H1 (cell line): ENCODE measurements around the gene PRR14L. TPM values are rescaled to one million over a fixed set of nuclear protein-coding genes. Genes with fewer than 3 reads are reported as not detected.

Experiments used
- polyA plus RNA-seq, 7 experiments: library from polyadenylated mRNA; depleted of rRNA in 3 of 7; stranded (reverse) in 5 of 7; unstranded in 2 of 7; fragments of >200 nt in 5 of 7; fragments of 200-250 nt in 2 of 7; gene quantifications; 1 replicate in 5 of 7; 2 replicates in 1 of 7; 4 replicates in 1 of 7; pipeline versions ENCODE4 v1.2.1 to v1.2.3, GENCODE V29; 2011 to 2013; ENCODE audit warnings: missing spikeins in 2 of 7, mixed read lengths in 2 of 7
- total RNA-seq: library from RNA; stranded (reverse); fragmentation: NEBNext Ultra II Directional; extraction: Animal tissue kit (Norgen Biotek cat#: 25700); gene quantifications from 2 replicates; pipeline ENCODE4 v1.2.1, GENCODE V29; 2021
- TF ChIP-seq, protein P1 (sequence below): fragments of 300-600 bp; sonication (generic); IDR thresholded peaks from 2 replicates; pipeline ENCODE4 v1.7.1; 2012; ENCODE audit warnings: low read length, moderate library complexity, mild to moderate bottlenecking, inconsistent platforms; ENCODE audit not compliant: insufficient replicate concordance

The PRR14L gene
- total and polyA plus RNA-seq, 2 of the 8 experiments (the other 6 are each of a cell fraction or from before 2014, with no cell fraction given), result 26.5 to 98.6 TPM

DNA sequence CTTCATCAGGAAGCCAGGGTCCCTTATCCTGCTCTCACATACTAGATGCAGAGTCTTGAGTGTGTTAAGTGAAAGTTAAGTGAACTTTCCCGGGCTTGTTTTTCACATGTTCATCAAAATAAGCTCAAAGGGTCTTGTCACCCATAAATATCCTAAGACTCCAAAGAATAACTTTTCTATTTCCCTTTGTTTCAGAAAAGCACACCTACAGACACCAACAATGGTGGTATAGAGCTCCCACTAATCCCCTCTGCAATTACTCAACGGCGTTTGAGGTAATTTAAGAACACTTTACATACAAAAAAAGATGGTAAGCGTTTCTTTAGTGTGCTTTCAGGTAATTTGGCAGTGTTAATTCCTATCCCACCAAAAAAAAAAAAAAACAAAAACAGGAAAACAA is 2.5 kb downstream of the PRR14L start (continued):
- TF ChIP-seq, protein P1, sequence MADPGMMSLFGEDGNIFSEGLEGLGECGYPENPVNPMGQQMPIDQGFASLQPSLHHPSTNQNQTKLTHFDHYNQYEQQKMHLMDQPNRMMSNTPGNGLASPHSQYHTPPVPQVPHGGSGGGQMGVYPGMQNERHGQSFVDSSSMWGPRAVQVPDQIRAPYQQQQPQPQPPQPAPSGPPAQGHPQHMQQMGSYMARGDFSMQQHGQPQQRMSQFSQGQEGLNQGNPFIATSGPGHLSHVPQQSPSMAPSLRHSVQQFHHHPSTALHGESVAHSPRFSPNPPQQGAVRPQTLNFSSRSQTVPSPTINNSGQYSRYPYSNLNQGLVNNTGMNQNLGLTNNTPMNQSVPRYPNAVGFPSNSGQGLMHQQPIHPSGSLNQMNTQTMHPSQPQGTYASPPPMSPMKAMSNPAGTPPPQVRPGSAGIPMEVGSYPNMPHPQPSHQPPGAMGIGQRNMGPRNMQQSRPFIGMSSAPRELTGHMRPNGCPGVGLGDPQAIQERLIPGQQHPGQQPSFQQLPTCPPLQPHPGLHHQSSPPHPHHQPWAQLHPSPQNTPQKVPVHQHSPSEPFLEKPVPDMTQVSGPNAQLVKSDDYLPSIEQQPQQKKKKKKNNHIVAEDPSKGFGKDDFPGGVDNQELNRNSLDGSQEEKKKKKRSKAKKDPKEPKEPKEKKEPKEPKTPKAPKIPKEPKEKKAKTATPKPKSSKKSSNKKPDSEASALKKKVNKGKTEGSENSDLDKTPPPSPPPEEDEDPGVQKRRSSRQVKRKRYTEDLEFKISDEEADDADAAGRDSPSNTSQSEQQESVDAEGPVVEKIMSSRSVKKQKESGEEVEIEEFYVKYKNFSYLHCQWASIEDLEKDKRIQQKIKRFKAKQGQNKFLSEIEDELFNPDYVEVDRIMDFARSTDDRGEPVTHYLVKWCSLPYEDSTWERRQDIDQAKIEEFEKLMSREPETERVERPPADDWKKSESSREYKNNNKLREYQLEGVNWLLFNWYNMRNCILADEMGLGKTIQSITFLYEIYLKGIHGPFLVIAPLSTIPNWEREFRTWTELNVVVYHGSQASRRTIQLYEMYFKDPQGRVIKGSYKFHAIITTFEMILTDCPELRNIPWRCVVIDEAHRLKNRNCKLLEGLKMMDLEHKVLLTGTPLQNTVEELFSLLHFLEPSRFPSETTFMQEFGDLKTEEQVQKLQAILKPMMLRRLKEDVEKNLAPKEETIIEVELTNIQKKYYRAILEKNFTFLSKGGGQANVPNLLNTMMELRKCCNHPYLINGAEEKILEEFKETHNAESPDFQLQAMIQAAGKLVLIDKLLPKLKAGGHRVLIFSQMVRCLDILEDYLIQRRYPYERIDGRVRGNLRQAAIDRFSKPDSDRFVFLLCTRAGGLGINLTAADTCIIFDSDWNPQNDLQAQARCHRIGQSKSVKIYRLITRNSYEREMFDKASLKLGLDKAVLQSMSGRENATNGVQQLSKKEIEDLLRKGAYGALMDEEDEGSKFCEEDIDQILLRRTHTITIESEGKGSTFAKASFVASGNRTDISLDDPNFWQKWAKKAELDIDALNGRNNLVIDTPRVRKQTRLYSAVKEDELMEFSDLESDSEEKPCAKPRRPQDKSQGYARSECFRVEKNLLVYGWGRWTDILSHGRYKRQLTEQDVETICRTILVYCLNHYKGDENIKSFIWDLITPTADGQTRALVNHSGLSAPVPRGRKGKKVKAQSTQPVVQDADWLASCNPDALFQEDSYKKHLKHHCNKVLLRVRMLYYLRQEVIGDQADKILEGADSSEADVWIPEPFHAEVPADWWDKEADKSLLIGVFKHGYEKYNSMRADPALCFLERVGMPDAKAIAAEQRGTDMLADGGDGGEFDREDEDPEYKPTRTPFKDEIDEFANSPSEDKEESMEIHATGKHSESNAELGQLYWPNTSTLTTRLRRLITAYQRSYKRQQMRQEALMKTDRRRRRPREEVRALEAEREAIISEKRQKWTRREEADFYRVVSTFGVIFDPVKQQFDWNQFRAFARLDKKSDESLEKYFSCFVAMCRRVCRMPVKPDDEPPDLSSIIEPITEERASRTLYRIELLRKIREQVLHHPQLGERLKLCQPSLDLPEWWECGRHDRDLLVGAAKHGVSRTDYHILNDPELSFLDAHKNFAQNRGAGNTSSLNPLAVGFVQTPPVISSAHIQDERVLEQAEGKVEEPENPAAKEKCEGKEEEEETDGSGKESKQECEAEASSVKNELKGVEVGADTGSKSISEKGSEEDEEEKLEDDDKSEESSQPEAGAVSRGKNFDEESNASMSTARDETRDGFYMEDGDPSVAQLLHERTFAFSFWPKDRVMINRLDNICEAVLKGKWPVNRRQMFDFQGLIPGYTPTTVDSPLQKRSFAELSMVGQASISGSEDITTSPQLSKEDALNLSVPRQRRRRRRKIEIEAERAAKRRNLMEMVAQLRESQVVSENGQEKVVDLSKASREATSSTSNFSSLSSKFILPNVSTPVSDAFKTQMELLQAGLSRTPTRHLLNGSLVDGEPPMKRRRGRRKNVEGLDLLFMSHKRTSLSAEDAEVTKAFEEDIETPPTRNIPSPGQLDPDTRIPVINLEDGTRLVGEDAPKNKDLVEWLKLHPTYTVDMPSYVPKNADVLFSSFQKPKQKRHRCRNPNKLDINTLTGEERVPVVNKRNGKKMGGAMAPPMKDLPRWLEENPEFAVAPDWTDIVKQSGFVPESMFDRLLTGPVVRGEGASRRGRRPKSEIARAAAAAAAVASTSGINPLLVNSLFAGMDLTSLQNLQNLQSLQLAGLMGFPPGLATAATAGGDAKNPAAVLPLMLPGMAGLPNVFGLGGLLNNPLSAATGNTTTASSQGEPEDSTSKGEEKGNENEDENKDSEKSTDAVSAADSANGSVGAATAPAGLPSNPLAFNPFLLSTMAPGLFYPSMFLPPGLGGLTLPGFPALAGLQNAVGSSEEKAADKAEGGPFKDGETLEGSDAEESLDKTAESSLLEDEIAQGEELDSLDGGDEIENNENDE, result no peak
